ENCODE data around the gene NKTR.

NKTR gene

GRCh38 chr3:42655980-42656679 is 55.6 kb downstream of the NKTR start:
- no peak for DNase-seq (ENCODE audit: low read depth in 1 of 2, low spot score in 1 of 2)
- no peaks in the 10 kb centered on the region for H3K27me3 ChIP-seq (ENCODE audit: insufficient read depth, poor library complexity, severe bottlenecking)
- TF ChIP-seq CTCF (IDR thresholded peaks at IDR 0.05; ENCODE audit: insufficient read depth, low read length): no peak
- TF ChIP-seq REST (IDR thresholded peaks at IDR 0.05; ENCODE audit: insufficient replicate concordance, low read depth): no peak
- no peak for TF ChIP-seq SPI1 (IDR thresholded peaks at IDR 0.05; ENCODE audit: borderline replicate concordance, low read depth)
- no peak for TF ChIP-seq POLR2AphosphoS5 (IDR thresholded peaks at IDR 0.05; ENCODE audit: low read depth)
- TF ChIP-seq GABPA (IDR thresholded peaks at IDR 0.05; ENCODE audit: low read depth): no peak
- H3K27ac ChIP-seq (replicated peaks): no peak overlapping the region
- no peak overlapping the region for H3K4me3 ChIP-seq (replicated peaks; ENCODE audit: insufficient read depth, low read length)

- Histone ChIP-seq H3K4me3 (replicated peaks; ENCODE audit: insufficient read depth, low read length) (no peak overlapping the region), H3K27me3 (ENCODE audit: insufficient read depth, poor library complexity, severe bottlenecking) (no peaks in the 10 kb centered on the region), H3K27ac (replicated peaks) (no peak overlapping the region)
- DNase-seq (ENCODE audit: low read depth in 1 of 2, low spot score in 1 of 2): no peak
- TF ChIP-seq REST (IDR thresholded peaks at IDR 0.05; ENCODE audit: insufficient replicate concordance, low read depth) (no peak), GABPA (IDR thresholded peaks at IDR 0.05; ENCODE audit: low read depth) (no peak), SPI1 (IDR thresholded peaks at IDR 0.05; ENCODE audit: borderline replicate concordance, low read depth) (no peak), POLR2AphosphoS5 (IDR thresholded peaks at IDR 0.05; ENCODE audit: low read depth) (no peak), CTCF (IDR thresholded peaks at IDR 0.05; ENCODE audit: insufficient read depth, low read length) (no peak)
Measured at GRCh38 chr3:42656680-42657610, 56.5 kb downstream of the NKTR start.

GRCh38 chr3:42657675-42658074 is 57.2 kb downstream of the NKTR start:
- no peaks in the 10 kb centered on the region for H3K27me3 ChIP-seq (ENCODE audit: insufficient read depth, poor library complexity, severe bottlenecking)
- DNase-seq (ENCODE audit: low read depth in 1 of 2, low spot score in 1 of 2): no peak
- no peak overlapping the region for H3K4me3 ChIP-seq (replicated peaks; ENCODE audit: insufficient read depth, low read length)
- no peak overlapping the region for H3K27ac ChIP-seq (replicated peaks)
- TF ChIP-seq POLR2AphosphoS5 (IDR thresholded peaks at IDR 0.05; ENCODE audit: low read depth) (no peak), GABPA (IDR thresholded peaks at IDR 0.05; ENCODE audit: low read depth) (no peak), REST (IDR thresholded peaks at IDR 0.05; ENCODE audit: insufficient replicate concordance, low read depth) (no peak), SPI1 (IDR thresholded peaks at IDR 0.05; ENCODE audit: borderline replicate concordance, low read depth) (no peak), CTCF (IDR thresholded peaks at IDR 0.05; ENCODE audit: insufficient read depth, low read length) (no peak)
